Measurements from ENCODE around the gene MYBBP1A. TPM values are rescaled to one million over a fixed set of nuclear protein-coding genes. Genes with fewer than 3 reads are reported as not detected.
A peak's percentile ranks its signal among the peaks of the same experiment; 100 is the strongest.

Gene MYBBP1A
- total RNA-seq, 1 experiment from 2014 or later = 123 TPM

DNA sequence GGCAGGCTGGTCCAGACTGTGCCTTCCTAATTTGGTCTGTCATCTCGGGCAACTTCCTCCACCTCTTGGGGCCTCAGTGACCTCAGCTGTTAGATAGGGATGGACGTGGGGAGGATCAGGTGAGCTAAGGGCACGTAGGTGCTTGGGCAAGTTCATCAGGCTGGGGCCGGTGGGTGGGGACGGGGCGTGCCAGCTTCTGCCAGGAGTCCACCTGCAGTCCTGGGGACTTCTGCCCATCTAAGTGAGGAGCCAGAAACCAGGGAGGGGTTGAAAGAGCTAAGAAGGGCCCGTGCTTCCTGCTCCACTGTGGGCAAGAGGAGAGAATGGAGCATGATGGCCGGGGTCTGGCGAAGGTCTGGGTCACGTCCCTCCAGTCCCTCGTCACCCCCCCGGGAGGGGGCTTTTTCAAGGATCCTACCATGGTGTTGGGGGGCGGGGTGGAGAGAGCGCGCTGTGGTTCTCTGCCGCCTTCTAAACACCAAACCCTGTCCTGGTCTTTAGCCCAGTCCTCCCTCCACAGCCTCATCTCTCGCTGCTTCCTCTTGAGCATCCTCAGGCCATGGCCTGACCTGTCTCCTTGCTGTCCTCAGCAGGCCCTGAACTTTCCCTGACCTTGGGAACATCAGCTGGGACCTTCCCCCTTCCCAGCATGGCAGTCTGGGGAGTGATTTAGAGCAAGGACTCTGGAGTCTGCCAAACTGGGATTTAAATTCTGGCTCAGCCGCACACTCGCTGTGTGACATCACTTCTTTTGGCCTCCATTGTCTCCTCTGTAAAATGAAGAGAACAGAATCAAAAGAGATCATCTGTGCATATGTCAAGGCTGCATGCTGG lies 34.9 kb downstream of the MYBBP1A start:
- no peaks in the 10 kb centered on the region for H3K36me3 Mint-ChIP-seq (ENCODE audit: insufficient read depth, unreplicated experiment)
- H3K9me3 Mint-ChIP-seq (ENCODE audit: unreplicated experiment) = peaks cover 8% of the 10 kb centered on the region
- no peak for DNase-seq (ENCODE audit: unreplicated experiment)
- peak overlapping the region; percentile 69 for H3K27ac Mint-ChIP-seq (ENCODE audit: low read depth, unreplicated experiment)
- no TSS peak for BruUV-seq (replicated peaks)
- POLR2A ChIA-PET = interaction anchor here (0.5 to 1.9 kb wide), 6 partner anchors 17 to 353 kb away, joined by 3 to 5 read pairs (median 4); partner anchors contain the start of genes ANKFY1 and MYBBP1A
- no peak overlapping the region for H3K4me3 Mint-ChIP-seq (ENCODE audit: unreplicated experiment)
- CTCF ChIA-PET = interaction anchor here (0.5 to 1.0 kb wide), 3 partner anchors 8 to 106 kb away, joined by 3 read pairs; no protein-coding TSS in a partner anchor
- H3K27me3 Mint-ChIP-seq (ENCODE audit: insufficient read depth, unreplicated experiment) = no peaks in the 10 kb centered on the region
- TF ChIP-seq, protein P1, sequence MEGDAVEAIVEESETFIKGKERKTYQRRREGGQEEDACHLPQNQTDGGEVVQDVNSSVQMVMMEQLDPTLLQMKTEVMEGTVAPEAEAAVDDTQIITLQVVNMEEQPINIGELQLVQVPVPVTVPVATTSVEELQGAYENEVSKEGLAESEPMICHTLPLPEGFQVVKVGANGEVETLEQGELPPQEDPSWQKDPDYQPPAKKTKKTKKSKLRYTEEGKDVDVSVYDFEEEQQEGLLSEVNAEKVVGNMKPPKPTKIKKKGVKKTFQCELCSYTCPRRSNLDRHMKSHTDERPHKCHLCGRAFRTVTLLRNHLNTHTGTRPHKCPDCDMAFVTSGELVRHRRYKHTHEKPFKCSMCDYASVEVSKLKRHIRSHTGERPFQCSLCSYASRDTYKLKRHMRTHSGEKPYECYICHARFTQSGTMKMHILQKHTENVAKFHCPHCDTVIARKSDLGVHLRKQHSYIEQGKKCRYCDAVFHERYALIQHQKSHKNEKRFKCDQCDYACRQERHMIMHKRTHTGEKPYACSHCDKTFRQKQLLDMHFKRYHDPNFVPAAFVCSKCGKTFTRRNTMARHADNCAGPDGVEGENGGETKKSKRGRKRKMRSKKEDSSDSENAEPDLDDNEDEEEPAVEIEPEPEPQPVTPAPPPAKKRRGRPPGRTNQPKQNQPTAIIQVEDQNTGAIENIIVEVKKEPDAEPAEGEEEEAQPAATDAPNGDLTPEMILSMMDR (IDR thresholded peaks at IDR 0.05; ENCODE audit: unreplicated experiment) = no peak
- H3K4me1 Mint-ChIP-seq (ENCODE audit: insufficient read depth, unreplicated experiment) = peaks cover 12% of the 10 kb centered on the region
- intact Hi-C loops (cut with micrococcal nuclease) = loop anchor here (5.0 kb wide), 2 partner anchors 98 to 313 kb away; no protein-coding TSS in a partner anchor

DNA sequence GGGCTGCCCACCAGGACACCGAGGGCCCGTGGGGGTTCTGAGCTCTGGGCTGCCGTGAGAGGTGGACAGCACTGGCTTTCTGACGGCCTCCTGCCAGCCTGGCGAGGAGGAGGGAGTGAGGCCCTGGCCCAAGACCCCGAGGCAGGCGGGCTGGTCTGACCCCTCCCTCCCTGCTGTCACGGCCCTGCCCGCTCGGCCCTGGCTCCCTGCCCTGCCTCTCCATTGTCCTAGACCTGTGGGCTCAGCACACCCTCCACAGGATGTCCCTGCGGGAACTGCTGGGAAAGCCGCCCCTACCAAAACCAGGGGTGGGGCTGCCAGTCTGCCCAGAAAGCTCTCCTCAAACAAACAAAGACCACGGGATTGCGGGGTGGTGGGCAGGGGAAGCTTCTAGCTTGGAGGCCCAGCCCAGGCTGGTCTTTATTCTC lies 35.8 kb downstream of the MYBBP1A start:
- no peak for DNase-seq (ENCODE audit: unreplicated experiment)
- Mint-ChIP-seq H3K4me1 (ENCODE audit: insufficient read depth, unreplicated experiment) (peaks cover 12% of the 10 kb centered on the region), H3K27ac (ENCODE audit: low read depth, unreplicated experiment) (no peak overlapping the region), H3K9me3 (ENCODE audit: unreplicated experiment) (peaks cover 8% of the 10 kb centered on the region), H3K27me3 (ENCODE audit: insufficient read depth, unreplicated experiment) (no peaks in the 10 kb centered on the region), H3K36me3 (ENCODE audit: insufficient read depth, unreplicated experiment) (no peaks in the 10 kb centered on the region), H3K4me3 (ENCODE audit: unreplicated experiment) (no peak overlapping the region)
- intact Hi-C loops (cut with micrococcal nuclease) = no loop called here
- CTCF ChIA-PET = interaction anchor here (0.5 to 1.2 kb wide), 4 partner anchors 11 to 660 kb away, joined by 3 read pairs; no protein-coding TSS in a partner anchor
- POLR2A ChIA-PET = interaction anchor here (1.9 kb wide), 1 partner anchor 35 kb away, joined by 4 read pairs; the partner anchor contains the start of gene MYBBP1A
- TF ChIP-seq, protein P1 (IDR thresholded peaks at IDR 0.05; ENCODE audit: unreplicated experiment) = no peak
- BruUV-seq (replicated peaks) = no TSS peak

DNA sequence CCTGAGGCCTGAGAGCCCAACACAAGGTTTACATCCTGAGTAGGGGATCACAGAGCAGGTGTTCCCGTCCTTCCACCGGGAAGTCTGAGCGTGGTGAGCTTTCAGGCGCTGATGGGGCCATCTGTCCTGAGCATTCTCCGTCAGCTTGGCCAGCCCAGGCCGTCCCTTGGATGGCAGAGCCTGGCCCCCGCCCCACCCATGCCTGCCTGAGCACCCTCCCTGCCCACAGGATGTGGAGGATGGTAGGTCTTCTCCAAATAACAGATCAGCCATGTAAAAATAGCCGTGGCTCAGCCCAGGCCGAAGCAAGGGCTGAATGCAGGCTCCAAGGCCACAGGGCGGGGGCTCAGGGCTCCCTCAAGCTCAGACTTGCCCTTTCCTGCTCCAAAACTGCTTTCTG lies 36.3 kb downstream of the MYBBP1A start:
- no TSS peak for BruUV-seq (replicated peaks)
- POLR2A ChIA-PET = interaction anchor here (1.9 kb wide), 1 partner anchor 36 kb away, joined by 4 read pairs; the partner anchor contains the start of gene MYBBP1A
- peaks cover 12% of the 10 kb centered on the region for H3K4me1 Mint-ChIP-seq (ENCODE audit: insufficient read depth, unreplicated experiment)

DNA sequence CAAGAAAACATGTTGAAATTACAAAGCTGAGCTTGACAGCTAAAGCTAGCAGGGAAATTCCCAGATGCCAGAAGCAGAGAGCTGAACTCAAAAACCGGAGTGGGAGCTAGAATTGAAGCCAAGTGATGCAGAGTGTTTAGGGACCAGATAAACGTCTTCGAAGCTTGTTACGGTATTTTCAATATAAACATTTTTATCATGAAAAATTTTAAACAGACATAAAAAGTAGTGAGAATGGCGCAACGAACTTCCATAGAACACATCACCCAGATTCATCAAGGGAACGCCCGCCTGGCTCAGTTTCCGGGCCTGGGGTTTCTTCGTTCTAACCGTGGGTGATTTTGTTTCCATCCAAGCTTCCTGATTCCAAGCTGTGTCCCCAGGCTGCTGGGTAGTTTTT lies 38.4 kb downstream of the MYBBP1A start:
- H3K36me3 Mint-ChIP-seq (ENCODE audit: insufficient read depth, unreplicated experiment) = no peaks in the 10 kb centered on the region
- H3K9me3 Mint-ChIP-seq (ENCODE audit: unreplicated experiment) = peaks cover 8% of the 10 kb centered on the region
- POLR2A ChIA-PET = interaction anchor here (0.6 kb wide), 1 partner anchor 23 kb away, joined by 3 read pairs; no protein-coding TSS in a partner anchor
- DNase-seq (ENCODE audit: unreplicated experiment) = no peak
- BruUV-seq (replicated peaks) = no TSS peak
- H3K4me3 Mint-ChIP-seq (ENCODE audit: unreplicated experiment) = no peak overlapping the region
- TF ChIP-seq, protein P1 (IDR thresholded peaks at IDR 0.05; ENCODE audit: unreplicated experiment) = no peak
- intact Hi-C loops (cut with micrococcal nuclease) = no loop called here
- CTCF ChIA-PET = no interaction called here
- peaks cover 12% of the 10 kb centered on the region for H3K4me1 Mint-ChIP-seq (ENCODE audit: insufficient read depth, unreplicated experiment)
- no peaks in the 10 kb centered on the region for H3K27me3 Mint-ChIP-seq (ENCODE audit: insufficient read depth, unreplicated experiment)
- H3K27ac Mint-ChIP-seq (ENCODE audit: low read depth, unreplicated experiment) = no peak overlapping the region

More for the DNA sequence above, 36.3 kb downstream of the MYBBP1A start:
- no peak for DNase-seq (ENCODE audit: unreplicated experiment)
- H3K36me3 Mint-ChIP-seq (ENCODE audit: insufficient read depth, unreplicated experiment) = no peaks in the 10 kb centered on the region
- no peak overlapping the region for H3K27ac Mint-ChIP-seq (ENCODE audit: low read depth, unreplicated experiment)
- intact Hi-C loops (cut with micrococcal nuclease) = no loop called here
- TF ChIP-seq, protein P1 (IDR thresholded peaks at IDR 0.05; ENCODE audit: unreplicated experiment) = no peak
- H3K27me3 Mint-ChIP-seq (ENCODE audit: insufficient read depth, unreplicated experiment) = no peaks in the 10 kb centered on the region
- CTCF ChIA-PET = interaction anchor here (0.5 to 1.2 kb wide), 3 partner anchors 47 to 659 kb away, joined by 3 read pairs; no protein-coding TSS in a partner anchor
- H3K9me3 Mint-ChIP-seq (ENCODE audit: unreplicated experiment) = peaks cover 8% of the 10 kb centered on the region
- H3K4me3 Mint-ChIP-seq (ENCODE audit: unreplicated experiment) = no peak overlapping the region

Data from MCF 10A (cell line).